H1 (cell line): ENCODE data around the gene GRM4. TPM values are rescaled to one million over a fixed set of nuclear protein-coding genes. Genes with fewer than 3 reads are reported as not detected.

Experiments used
- ASH2L ChIP-seq: fragments of 200-600, 300-600 bp; sonication (generic); IDR thresholded peaks from one replicate; pipeline ENCODE4 v1.7.1; 2017; ENCODE audit warnings: low read length
- BRCA1 ChIP-seq: IDR thresholded peaks from 2 replicates; pipeline ENCODE4 v1.6.1; 2012; ENCODE audit warnings: low read depth, low read length, improper control_type of control experiment
- CEBPB ChIP-seq: IDR thresholded peaks from 2 replicates; pipeline ENCODE4 v1.6.1; 2012; ENCODE audit warnings: low read depth, low read length
- CHD1 ChIP-seq: IDR thresholded peaks from 2 replicates; pipeline ENCODE4 v1.6.1; 2012; ENCODE audit warnings: low read depth, low read length, improper control_type of control experiment
- EGR1 ChIP-seq: IDR thresholded peaks from 2 replicates; pipeline ENCODE4 v1.6.1; 2011; ENCODE audit warnings: low read depth, low read length, borderline replicate concordance
- FOSL1 ChIP-seq: IDR thresholded peaks from 2 replicates; pipeline ENCODE4 v1.6.1; 2011; ENCODE audit warnings: mild to moderate bottlenecking, low read depth, low read length, moderate library complexity; ENCODE audit not compliant: insufficient read depth
- NANOG ChIP-seq: IDR thresholded peaks from 2 replicates; pipeline ENCODE4 v1.6.1; 2011; ENCODE audit warnings: low read length, low read depth, mild to moderate bottlenecking, inconsistent platforms; ENCODE audit not compliant: insufficient read depth, poor library complexity, severe bottlenecking
- POLR2A ChIP-seq, 2 experiments: IDR thresholded peaks; 1 replicate in 1 of 2; 2 replicates in 1 of 2; pipeline ENCODE4 v1.6.1; 2011; ENCODE audit warnings: low read depth in 2 of 2, low read length in 2 of 2, mild to moderate bottlenecking in 2 of 2; ENCODE audit errors: control extremely low read depth in 1 of 2
- TCF12 ChIP-seq: IDR thresholded peaks from 2 replicates; pipeline ENCODE4 v1.6.1; 2011; ENCODE audit warnings: low read depth, mild to moderate bottlenecking, low read length
- ZNF274 ChIP-seq: IDR thresholded peaks from 2 replicates; pipeline ENCODE4 v1.7.0; 2012; ENCODE audit warnings: low read length, borderline replicate concordance; ENCODE audit errors: extremely low read depth
- polyA plus RNA-seq, 7 experiments: library from polyadenylated mRNA; depleted of rRNA in 3 of 7; stranded (reverse) in 5 of 7; unstranded in 2 of 7; fragments of >200 nt in 5 of 7; fragments of 200-250 nt in 2 of 7; gene quantifications; 1 replicate in 5 of 7; 2 replicates in 1 of 7; 4 replicates in 1 of 7; pipeline versions ENCODE4 v1.2.1 to v1.2.3, GENCODE V29; 2011 to 2013; ENCODE audit warnings: missing spikeins in 2 of 7, mixed read lengths in 2 of 7
- total RNA-seq: library from RNA; stranded (reverse); fragmentation: NEBNext Ultra II Directional; extraction: Animal tissue kit (Norgen Biotek cat#: 25700); gene quantifications from 2 replicates; pipeline ENCODE4 v1.2.1, GENCODE V29; 2021
- TF ChIP-seq, protein P1 (sequence below): fragments of 300-600 bp; sonication (generic); IDR thresholded peaks from 2 replicates; pipeline ENCODE4 v1.7.1; 2012; ENCODE audit warnings: low read length, moderate library complexity, mild to moderate bottlenecking, inconsistent platforms; ENCODE audit not compliant: insufficient replicate concordance

The GRM4 gene
- total and polyA plus RNA-seq, 2 of the 8 experiments (the other 6 are each of a cell fraction or from before 2014, with no cell fraction given): 19.6 to 21.5 TPM

DNA sequence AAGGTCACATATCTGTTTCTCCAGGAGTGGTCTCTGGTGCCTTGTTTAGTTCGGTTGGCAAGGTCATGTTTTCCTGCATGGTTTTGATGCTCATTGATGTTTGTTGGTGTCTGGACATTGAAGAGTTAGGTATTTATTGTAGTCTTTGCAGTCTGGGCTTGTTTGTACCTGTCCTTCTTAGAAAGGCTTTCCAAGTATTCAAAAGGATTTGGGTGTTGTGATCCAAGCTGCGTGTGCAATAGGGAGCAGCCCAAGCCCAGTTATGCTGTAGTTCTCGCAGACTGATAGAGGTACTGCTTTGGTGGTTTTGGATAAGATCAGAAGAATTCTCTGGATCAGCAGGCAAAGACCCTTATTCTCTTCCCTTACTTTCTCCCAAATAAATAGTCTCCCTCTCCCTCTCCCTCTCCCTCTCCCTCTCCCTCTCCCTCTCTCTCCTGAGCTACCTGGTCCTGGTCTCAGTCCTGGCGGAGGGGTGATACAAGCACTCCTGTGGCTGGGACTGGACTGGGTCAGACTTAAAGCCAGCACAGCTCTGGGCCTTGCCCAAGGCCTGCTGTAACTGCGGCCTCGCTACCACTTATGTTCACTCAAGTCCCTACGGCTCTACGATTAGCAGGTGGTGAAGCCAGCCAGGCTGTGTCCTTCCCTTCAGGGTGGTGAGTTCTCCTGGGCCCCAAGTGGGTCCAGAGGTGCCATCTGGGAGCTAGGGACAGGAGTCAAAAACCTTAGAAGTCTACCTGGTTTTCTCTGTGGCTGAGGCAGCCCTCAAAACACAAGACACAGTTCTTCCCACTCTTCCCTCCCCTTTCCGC lies 27.3 kb upstream of the GRM4 start (continued):
- TF ChIP-seq, protein P1, sequence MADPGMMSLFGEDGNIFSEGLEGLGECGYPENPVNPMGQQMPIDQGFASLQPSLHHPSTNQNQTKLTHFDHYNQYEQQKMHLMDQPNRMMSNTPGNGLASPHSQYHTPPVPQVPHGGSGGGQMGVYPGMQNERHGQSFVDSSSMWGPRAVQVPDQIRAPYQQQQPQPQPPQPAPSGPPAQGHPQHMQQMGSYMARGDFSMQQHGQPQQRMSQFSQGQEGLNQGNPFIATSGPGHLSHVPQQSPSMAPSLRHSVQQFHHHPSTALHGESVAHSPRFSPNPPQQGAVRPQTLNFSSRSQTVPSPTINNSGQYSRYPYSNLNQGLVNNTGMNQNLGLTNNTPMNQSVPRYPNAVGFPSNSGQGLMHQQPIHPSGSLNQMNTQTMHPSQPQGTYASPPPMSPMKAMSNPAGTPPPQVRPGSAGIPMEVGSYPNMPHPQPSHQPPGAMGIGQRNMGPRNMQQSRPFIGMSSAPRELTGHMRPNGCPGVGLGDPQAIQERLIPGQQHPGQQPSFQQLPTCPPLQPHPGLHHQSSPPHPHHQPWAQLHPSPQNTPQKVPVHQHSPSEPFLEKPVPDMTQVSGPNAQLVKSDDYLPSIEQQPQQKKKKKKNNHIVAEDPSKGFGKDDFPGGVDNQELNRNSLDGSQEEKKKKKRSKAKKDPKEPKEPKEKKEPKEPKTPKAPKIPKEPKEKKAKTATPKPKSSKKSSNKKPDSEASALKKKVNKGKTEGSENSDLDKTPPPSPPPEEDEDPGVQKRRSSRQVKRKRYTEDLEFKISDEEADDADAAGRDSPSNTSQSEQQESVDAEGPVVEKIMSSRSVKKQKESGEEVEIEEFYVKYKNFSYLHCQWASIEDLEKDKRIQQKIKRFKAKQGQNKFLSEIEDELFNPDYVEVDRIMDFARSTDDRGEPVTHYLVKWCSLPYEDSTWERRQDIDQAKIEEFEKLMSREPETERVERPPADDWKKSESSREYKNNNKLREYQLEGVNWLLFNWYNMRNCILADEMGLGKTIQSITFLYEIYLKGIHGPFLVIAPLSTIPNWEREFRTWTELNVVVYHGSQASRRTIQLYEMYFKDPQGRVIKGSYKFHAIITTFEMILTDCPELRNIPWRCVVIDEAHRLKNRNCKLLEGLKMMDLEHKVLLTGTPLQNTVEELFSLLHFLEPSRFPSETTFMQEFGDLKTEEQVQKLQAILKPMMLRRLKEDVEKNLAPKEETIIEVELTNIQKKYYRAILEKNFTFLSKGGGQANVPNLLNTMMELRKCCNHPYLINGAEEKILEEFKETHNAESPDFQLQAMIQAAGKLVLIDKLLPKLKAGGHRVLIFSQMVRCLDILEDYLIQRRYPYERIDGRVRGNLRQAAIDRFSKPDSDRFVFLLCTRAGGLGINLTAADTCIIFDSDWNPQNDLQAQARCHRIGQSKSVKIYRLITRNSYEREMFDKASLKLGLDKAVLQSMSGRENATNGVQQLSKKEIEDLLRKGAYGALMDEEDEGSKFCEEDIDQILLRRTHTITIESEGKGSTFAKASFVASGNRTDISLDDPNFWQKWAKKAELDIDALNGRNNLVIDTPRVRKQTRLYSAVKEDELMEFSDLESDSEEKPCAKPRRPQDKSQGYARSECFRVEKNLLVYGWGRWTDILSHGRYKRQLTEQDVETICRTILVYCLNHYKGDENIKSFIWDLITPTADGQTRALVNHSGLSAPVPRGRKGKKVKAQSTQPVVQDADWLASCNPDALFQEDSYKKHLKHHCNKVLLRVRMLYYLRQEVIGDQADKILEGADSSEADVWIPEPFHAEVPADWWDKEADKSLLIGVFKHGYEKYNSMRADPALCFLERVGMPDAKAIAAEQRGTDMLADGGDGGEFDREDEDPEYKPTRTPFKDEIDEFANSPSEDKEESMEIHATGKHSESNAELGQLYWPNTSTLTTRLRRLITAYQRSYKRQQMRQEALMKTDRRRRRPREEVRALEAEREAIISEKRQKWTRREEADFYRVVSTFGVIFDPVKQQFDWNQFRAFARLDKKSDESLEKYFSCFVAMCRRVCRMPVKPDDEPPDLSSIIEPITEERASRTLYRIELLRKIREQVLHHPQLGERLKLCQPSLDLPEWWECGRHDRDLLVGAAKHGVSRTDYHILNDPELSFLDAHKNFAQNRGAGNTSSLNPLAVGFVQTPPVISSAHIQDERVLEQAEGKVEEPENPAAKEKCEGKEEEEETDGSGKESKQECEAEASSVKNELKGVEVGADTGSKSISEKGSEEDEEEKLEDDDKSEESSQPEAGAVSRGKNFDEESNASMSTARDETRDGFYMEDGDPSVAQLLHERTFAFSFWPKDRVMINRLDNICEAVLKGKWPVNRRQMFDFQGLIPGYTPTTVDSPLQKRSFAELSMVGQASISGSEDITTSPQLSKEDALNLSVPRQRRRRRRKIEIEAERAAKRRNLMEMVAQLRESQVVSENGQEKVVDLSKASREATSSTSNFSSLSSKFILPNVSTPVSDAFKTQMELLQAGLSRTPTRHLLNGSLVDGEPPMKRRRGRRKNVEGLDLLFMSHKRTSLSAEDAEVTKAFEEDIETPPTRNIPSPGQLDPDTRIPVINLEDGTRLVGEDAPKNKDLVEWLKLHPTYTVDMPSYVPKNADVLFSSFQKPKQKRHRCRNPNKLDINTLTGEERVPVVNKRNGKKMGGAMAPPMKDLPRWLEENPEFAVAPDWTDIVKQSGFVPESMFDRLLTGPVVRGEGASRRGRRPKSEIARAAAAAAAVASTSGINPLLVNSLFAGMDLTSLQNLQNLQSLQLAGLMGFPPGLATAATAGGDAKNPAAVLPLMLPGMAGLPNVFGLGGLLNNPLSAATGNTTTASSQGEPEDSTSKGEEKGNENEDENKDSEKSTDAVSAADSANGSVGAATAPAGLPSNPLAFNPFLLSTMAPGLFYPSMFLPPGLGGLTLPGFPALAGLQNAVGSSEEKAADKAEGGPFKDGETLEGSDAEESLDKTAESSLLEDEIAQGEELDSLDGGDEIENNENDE: no peak
- TF ChIP-seq POLR2A (IDR thresholded peaks at IDR 0.05; ENCODE audit: control extremely low read depth in 1 of 2, low read depth in 2 of 2, low read length in 2 of 2) (no peak), ZNF274 (no peak), EGR1 (no peak), CEBPB (no peak), NANOG (no peak), CHD1 (no peak), TCF12 (no peak), ASH2L (no peak), FOSL1 (no peak), BRCA1 (no peak)
